SK-N-SH (cell line): ENCODE measurements around the gene CHCHD3. TPM values are rescaled to one million over a fixed set of nuclear protein-coding genes. Genes with fewer than 3 reads are reported as not detected.

Experiments
- CTCF ChIA-PET: fragments of 300-600, 350-600 bp; formaldehyde crosslinking; extraction: SDS; loops from one replicate; lab custom pipeline; 2021; lab: Yijun Ruan, JAX
- POLR2A ChIA-PET: fragments of 350-600 bp; sonication (Branson Sonifier 250); formaldehyde crosslinking; extraction: SDS; loops from one replicate; lab custom pipeline; 2020; ENCODE audit warnings: antibody characterized with exemption, inconsistent platforms; lab: Yijun Ruan, JAX
- DNase-seq: peaks from one replicate; pipeline ENCODE4 v3.0.0; 2012
- H2AFZ ChIP-seq: fragments of 200-600 bp; sonication (generic); 2 replicates; pipeline ENCODE4 v1.8.1; 2016; ENCODE audit warnings: antibody characterized with exemption, mild to moderate bottlenecking, low read depth
- H3F3A ChIP-seq: fragments of 200-600 bp; sonication (generic); replicated peaks from 2 replicates; pipeline ENCODE3; 2016; ENCODE audit warnings: antibody characterized with exemption, mild to moderate bottlenecking; ENCODE audit not compliant: insufficient read depth
- H3K27ac ChIP-seq, 2 experiments: fragments of 200-500 bp in 1 of 2; fragments of 200-600 bp in 1 of 2; sonication (Bioruptor generic) in 1 of 2; sonication (generic), shearing (Covaris generic) in 1 of 2; 2 replicates each; pipeline versions ENCODE4 v1.5.1 to v1.6.1; 2014 to 2016; ENCODE audit warnings: low read depth in 2 of 2, inconsistent platforms in 1 of 2, low read length in 1 of 2, mild to moderate bottlenecking in 1 of 2, mixed read lengths in 1 of 2
- H3K27me3 ChIP-seq: fragments of 200-600 bp; sonication (generic), shearing (Covaris generic); 2 replicates; pipeline ENCODE4 v1.6.1; 2016; ENCODE audit warnings: mixed run types; ENCODE audit not compliant: insufficient read depth
- H3K36me3 ChIP-seq, 2 experiments: fragments of 200-500 bp in 1 of 2; fragments of 200-600 bp in 1 of 2; sonication (Bioruptor generic) in 1 of 2; sonication (generic) in 1 of 2; replicated peaks in 1 of 2; 2 replicates each; pipeline versions ENCODE3 to v1.5.1; 2014 to 2016; ENCODE audit warnings: low read length in 1 of 2, mild to moderate bottlenecking in 1 of 2; ENCODE audit not compliant: insufficient read depth in 2 of 2, control insufficient read depth in 1 of 2
- H3K4me1 ChIP-seq, 2 experiments: fragments of 200-500 bp in 1 of 2; fragments of 200-600 bp in 1 of 2; sonication (Bioruptor generic) in 1 of 2; sonication (generic), shearing (Covaris generic) in 1 of 2; 2 replicates each; pipeline versions ENCODE4 v1.5.1 to v1.6.1; 2014 to 2016; ENCODE audit warnings: low read depth in 1 of 2, low read length in 1 of 2, mixed run types in 1 of 2; ENCODE audit not compliant: insufficient read depth in 2 of 2, control insufficient read depth in 1 of 2
- H3K4me2 ChIP-seq: fragments of 200-600 bp; sonication (generic), shearing (Covaris generic); 2 replicates; pipeline ENCODE4 v1.6.1; 2017; ENCODE audit warnings: mixed run types
- H3K4me3 ChIP-seq, 2 experiments: fragments of 200-500 bp in 1 of 2; fragments of 200-600 bp in 1 of 2; sonication (Bioruptor generic) in 1 of 2; sonication (generic), shearing (Covaris generic) in 1 of 2; 2 replicates each; pipeline versions ENCODE4 v1.5.1 to v1.8.1; 2014 to 2016; ENCODE audit warnings: low read depth in 2 of 2, inconsistent platforms in 1 of 2, low read length in 1 of 2, mild to moderate bottlenecking in 1 of 2, mixed read lengths in 1 of 2, moderate library complexity in 1 of 2
- H3K79me2 ChIP-seq: fragments of 200-600 bp; sonication (generic); 2 replicates; pipeline ENCODE4 v1.8.1; 2017; ENCODE audit warnings: mild to moderate bottlenecking; ENCODE audit not compliant: insufficient read depth
- H3K9ac ChIP-seq: fragments of 200-600 bp; sonication (generic); 2 replicates; pipeline ENCODE4 v1.6.1; 2017; ENCODE audit warnings: mixed run types
- H3K9me2 ChIP-seq: fragments of 200-600 bp; sonication (generic); 2 replicates; pipeline ENCODE4 v1.6.1; 2017; ENCODE audit warnings: mixed run types
- H3K9me3 ChIP-seq: fragments of 200-600 bp; sonication (generic); 2 replicates; pipeline ENCODE4 v1.6.1; 2017; ENCODE audit warnings: mixed run types, mild to moderate bottlenecking, moderate library complexity
- H4K20me1 ChIP-seq: fragments of 200-600 bp; sonication (generic); 2 replicates; pipeline ENCODE4 v1.6.1; 2017; ENCODE audit warnings: mild to moderate bottlenecking, mixed run types; ENCODE audit not compliant: insufficient read depth
- CHD2 ChIP-seq: fragments of 150-350 bp; IDR thresholded peaks from 2 replicates; pipeline ENCODE4 v1.6.1; 2018; ENCODE audit warnings: low read length; ENCODE audit not compliant: partially characterized antibody
- CTCF ChIP-seq: fragments of 200-600 bp; sonication (generic); IDR thresholded peaks from 2 replicates; pipeline ENCODE4 v1.6.1; 2017; ENCODE audit warnings: antibody characterized with exemption, mild to moderate bottlenecking, moderate library complexity
- ELF1 ChIP-seq: IDR thresholded peaks from 2 replicates; pipeline ENCODE4 v1.4.0; 2012
- EP300 ChIP-seq, 2 experiments: IDR thresholded peaks; 2 replicates each; pipeline versions ENCODE4 v1.4.0 to v1.6.1; 2012; ENCODE audit warnings: borderline replicate concordance in 1 of 2, low read depth in 1 of 2, low read length in 1 of 2
- FOSL2 ChIP-seq: IDR thresholded peaks from 2 replicates; pipeline ENCODE4 v1.4.0; 2012; ENCODE audit warnings: low read depth, mild to moderate bottlenecking, moderate library complexity, borderline replicate concordance
- FOXJ3 ChIP-seq: sonication (generic); formaldehyde crosslinking; IDR thresholded peaks from 2 replicates; pipeline ENCODE4 v1.5.1; 2020; ENCODE audit warnings: mild to moderate bottlenecking, missing genetic modification reagents
- MAX ChIP-seq: IDR thresholded peaks from 2 replicates; pipeline ENCODE4 v1.4.0; 2012; ENCODE audit warnings: low read depth
- MEF2A ChIP-seq: IDR thresholded peaks from 2 replicates; pipeline ENCODE4 v1.4.0; 2012; ENCODE audit warnings: low read depth, borderline replicate concordance
- NFIC ChIP-seq: IDR thresholded peaks from 2 replicates; pipeline ENCODE4 v1.4.0; 2012; ENCODE audit warnings: borderline replicate concordance
- NRF1 ChIP-seq: IDR thresholded peaks from 2 replicates; pipeline ENCODE4 v1.6.1; 2012; ENCODE audit warnings: low read depth, mild to moderate bottlenecking, low read length
- POLR2AphosphoS5 ChIP-seq: IDR thresholded peaks from 2 replicates; pipeline ENCODE4 v1.6.1; 2012; ENCODE audit warnings: low read depth, low read length
- RAD21 ChIP-seq: IDR thresholded peaks from 2 replicates; pipeline ENCODE4 v1.6.1; 2012; ENCODE audit warnings: mild to moderate bottlenecking, low read length
- RCOR1 ChIP-seq: fragments of 150-350 bp; IDR thresholded peaks from 2 replicates; pipeline ENCODE4 v1.6.1; 2017; ENCODE audit warnings: antibody characterized with exemption, low read length
- RFX5 ChIP-seq: IDR thresholded peaks from 2 replicates; pipeline ENCODE4 v1.6.1; 2012; ENCODE audit warnings: mild to moderate bottlenecking, improper control_type of control experiment, low read length
- SIN3A ChIP-seq: IDR thresholded peaks from 2 replicates; pipeline ENCODE4 v1.6.1; 2012; ENCODE audit warnings: low read depth, mild to moderate bottlenecking, low read length, moderate library complexity, borderline replicate concordance
- TAF1 ChIP-seq: IDR thresholded peaks from 2 replicates; pipeline ENCODE4 v1.6.1; 2012; ENCODE audit warnings: low read depth, mild to moderate bottlenecking, low read length, moderate library complexity, borderline replicate concordance
- TCF12 ChIP-seq: IDR thresholded peaks from 2 replicates; pipeline ENCODE4 v1.4.0; 2012
- YY1 ChIP-seq: IDR thresholded peaks from 2 replicates; pipeline ENCODE4 v1.4.0; 2012; ENCODE audit warnings: low read depth, mild to moderate bottlenecking
- ZBTB33 ChIP-seq: IDR thresholded peaks from 2 replicates; pipeline ENCODE4 v1.4.0; 2012; ENCODE audit warnings: low read depth, borderline replicate concordance
- WGBS: methylation state at CpG from one replicate; pipeline ENCODE4 v1.1.6; 2017; ENCODE audit warnings: low lambda C conversion rate; 5-methylcytosine and 5-hydroxymethylcytosine counted together
- polyA plus RNA-seq, 3 experiments: library from polyadenylated mRNA; depleted of rRNA; stranded (reverse); fragments of >200 nt; gene quantifications; 2 replicates each; pipeline ENCODE4 v1.2.3, GENCODE V29; 2012

The CHCHD3 gene
- polyA plus RNA-seq, 1 of the 3 experiments (the other 2 are of a cell fraction): 97.1 TPM

GRCh38 chr7:132757783-132758182 is 324.1 kb downstream of the CHCHD3 start:
- TF ChIP-seq SIN3A: no peak
- no peak for TF ChIP-seq MEF2A
- TF ChIP-seq NFIC: no peak
- TF ChIP-seq MAX: no peak
- no peak for TF ChIP-seq CTCF
- TF ChIP-seq FOSL2: no peak
- TF ChIP-seq RCOR1: no peak
- no peak for TF ChIP-seq TAF1
- TF ChIP-seq CHD2: no peak
- TF ChIP-seq TCF12: no peak
- TF ChIP-seq ELF1: no peak
- no peak for TF ChIP-seq RAD21
- Histone ChIP-seq H3K27ac (no peak overlapping the region), H3K9me3 (no peaks in the 10 kb centered on the region), H3F3A (no peaks in the 10 kb centered on the region), H3K27me3 (no peaks in the 10 kb centered on the region; the same call in 1 of the 2 replicates), H2AFZ (no peak overlapping the region), H3K4me3 (no peak overlapping the region), H4K20me1 (no peaks in the 10 kb centered on the region), H3K4me2 (no peak overlapping the region), H3K9ac (no peak overlapping the region), H3K79me2 (no peaks in the 10 kb centered on the region), H3K4me1 (peaks cover 0 to 11% of the 10 kb centered on the region in 2 experiments; a peak in 1 of 4 replicates), H3K36me3 (no peaks in the 10 kb centered on the region), H3K9me2 (no peaks in the 10 kb centered on the region)
- ChIA-PET CTCF (no interaction called here), POLR2A (no interaction called here)
- WGBS: 42% methylated on average over 3 of the region's 3 CpGs
- DNase-seq: no peak

GRCh38 chr7:132756484-132756990 is 325.4 kb downstream of the CHCHD3 start:
- no peak overlapping the region for H3K4me3 ChIP-seq
- TF ChIP-seq CHD2 (no peak), RAD21 (no peak), ZBTB33 (no peak), NRF1 (no peak), RFX5 (no peak), POLR2AphosphoS5 (no peak), YY1 (no peak), TAF1 (no peak), NFIC (no peak), MEF2A (no peak), FOXJ3 (no peak), EP300 (IDR thresholded peaks at IDR 0.05; ENCODE audit: borderline replicate concordance in 1 of 2, low read depth in 1 of 2, low read length in 1 of 2) (no peak)
- no peaks in the 10 kb centered on the region for H3F3A ChIP-seq
- no peak overlapping the region for H3K4me2 ChIP-seq
- no peaks in the 10 kb centered on the region for H3K9me2 ChIP-seq
- H3K79me2 ChIP-seq: no peaks in the 10 kb centered on the region
- peaks cover 0 to 11% of the 10 kb centered on the region in 2 experiments; a peak in 1 of 4 replicates for H3K4me1 ChIP-seq
- no peaks in the 10 kb centered on the region for H4K20me1 ChIP-seq
- H3K36me3 ChIP-seq: no peaks in the 10 kb centered on the region
- H3K9me3 ChIP-seq: no peaks in the 10 kb centered on the region
- no peak overlapping the region for H3K9ac ChIP-seq
- no peaks in the 10 kb centered on the region for H3K27me3 ChIP-seq
- no peak overlapping the region for H2AFZ ChIP-seq
- ChIA-PET POLR2A (no interaction called here), CTCF (interaction anchor here (0.8 to 1.9 kb wide), 4 partner anchors 8 to 46 kb away, joined by 4 to 6 read pairs (median 4); no protein-coding TSS in a partner anchor)
- no peak overlapping the region for H3K27ac ChIP-seq
- WGBS: 79% methylated on average over 5 of the region's 5 CpGs
- no peak for DNase-seq
